ENCODE results near the gene SPATA9. TPM values are rescaled to one million over a fixed set of nuclear protein-coding genes. Genes with fewer than 3 reads are reported as not detected.

Gene SPATA9
- total and polyA plus RNA-seq, 2 of the 8 experiments (the other 6 are each of a cell fraction or from before 2014, with no cell fraction given) = not detected

- Histone ChIP-seq H4K5ac (ENCODE audit: insufficient read length, low read depth, low read length) (no peak overlapping the region), H3K14ac (ENCODE audit: insufficient read length) (no peak overlapping the region), H4K91ac (replicated peaks; ENCODE audit: insufficient read length, low read length) (no peak overlapping the region), H3K4me3 (ENCODE audit: extremely low read depth in 1 of 4, insufficient read depth in 2 of 4, low read depth in 3 of 4, low read length in 4 of 4) (no peak overlapping the region), H3K27ac (ENCODE audit: low read depth, low read length) (no peak overlapping the region), H3K79me2 (ENCODE audit: control insufficient read depth in 1 of 2, insufficient read depth in 2 of 2, low read length in 2 of 2) (no peaks in the 10 kb centered on the region), H2BK20ac (ENCODE audit: low read length) (no peak overlapping the region), H2BK5ac (ENCODE audit: low read depth, low read length) (no peak overlapping the region), H2BK12ac (ENCODE audit: low read depth, low read length) (no peak overlapping the region), H3K4me2 (ENCODE audit: insufficient read depth in 1 of 2, low read depth in 2 of 2, low read length in 2 of 2) (no peak overlapping the region), H3K9me3 (ENCODE audit: insufficient read depth in 2 of 2, low read depth in 1 of 2, low read length in 1 of 2) (no peaks in the 10 kb centered on the region), H2BK120ac (replicated peaks; ENCODE audit: low read depth, low read length) (no peak overlapping the region), H3K56ac (replicated peaks; ENCODE audit: insufficient read length, low read depth, low read length) (no peak overlapping the region), H3K4me1 (replicated peaks in 1 of 4; ENCODE audit: control insufficient read depth in 3 of 4, insufficient read depth in 4 of 4, low read length in 3 of 4) (no peaks in the 10 kb centered on the region), H3K18ac (ENCODE audit: extremely low read depth, low read length) (no peak overlapping the region), H3K4ac (replicated peaks; ENCODE audit: insufficient read length, low read depth, low read length) (no peak overlapping the region), H4K20me1 (replicated peaks in 1 of 2; ENCODE audit: control insufficient read depth in 1 of 2, insufficient read depth in 2 of 2, low read length in 2 of 2) (no peaks in the 10 kb centered on the region), H2AK5ac (ENCODE audit: low read depth, low read length) (no peak overlapping the region), H3K9ac (replicated peaks in 1 of 4; ENCODE audit: extremely low read depth in 1 of 4, low read depth in 3 of 4, low read length in 3 of 4) (no peak overlapping the region), H3K27me3 (replicated peaks in 1 of 4; ENCODE audit: control insufficient read depth in 3 of 4, extremely low read depth in 1 of 4, insufficient read depth in 3 of 4, low read length in 3 of 4) (no peaks in the 10 kb centered on the region), H3K36me3 (ENCODE audit: control insufficient read depth in 2 of 4, insufficient read depth in 4 of 4, low read length in 3 of 4) (no peaks in the 10 kb centered on the region), H2AFZ (ENCODE audit: low read length) (no peak overlapping the region), H4K8ac (ENCODE audit: extremely low read depth, insufficient read depth, low read length) (no peak overlapping the region), H3K79me1 (ENCODE audit: low read depth, low read length) (no peaks in the 10 kb centered on the region), H3K23ac (ENCODE audit: insufficient read length) (no peak overlapping the region), H3K23me2 (ENCODE audit: low read depth, low read length) (no peaks in the 10 kb centered on the region), H2BK15ac (ENCODE audit: low read length) (no peak overlapping the region)
- 84% methylated on average over 1 of the region's 1 CpG; no CpG with 5 or more reads in 1 of the 2 experiments for WGBS, 2 experiments (ENCODE audit: extremely low coverage in 1 of 2, insufficient coverage in 1 of 2, insufficient read length in 1 of 2, insufficient replicate concordance in 2 of 2, low coverage in 1 of 2, low lambda C conversion rate in 2 of 2, missing lambda C conversion rate in 1 of 2)
- CTCF ChIA-PET (ENCODE audit: partially characterized antibody) = interaction anchor here (0.8 to 5.0 kb wide), 3 partner anchors 8 to 24 kb away, joined by 3 to 42 read pairs (median 3); no protein-coding TSS in a partner anchor
- DNase-seq (ENCODE audit: low read depth in 1 of 2, low spot score in 2 of 2) (no peak), FAIRE-seq (no peak)
- POLR2A ChIA-PET (ENCODE audit: partially characterized antibody) = no interaction called here
- TF ChIP-seq BRCA1 (IDR thresholded peaks at IDR 0.05; ENCODE audit: low read depth, low read length) = no peak
- TF ChIP-seq BCL11A (IDR thresholded peaks at IDR 0.05; ENCODE audit: low read depth in 2 of 2, low read length in 2 of 2) = no peak
- TF ChIP-seq ASH2L (IDR thresholded peaks at IDR 0.05; ENCODE audit: low read length) = no peak
- TF ChIP-seq CBX8 (IDR thresholded peaks at IDR 0.05; ENCODE audit: borderline replicate concordance, low read depth, low read length) = no peak
These were observed 27.2 kb downstream of the SPATA9 start for GRCh38 chr5:95655575-95655974.
